ENCODE measurements around the gene LARP4B. TPM values are rescaled to one million over a fixed set of nuclear protein-coding genes. Genes with fewer than 3 reads are reported as not detected.

The LARP4B gene
- polyA plus RNA-seq, 3 donors = 42.4 to 60.1 (median 43.1) TPM

DNA sequence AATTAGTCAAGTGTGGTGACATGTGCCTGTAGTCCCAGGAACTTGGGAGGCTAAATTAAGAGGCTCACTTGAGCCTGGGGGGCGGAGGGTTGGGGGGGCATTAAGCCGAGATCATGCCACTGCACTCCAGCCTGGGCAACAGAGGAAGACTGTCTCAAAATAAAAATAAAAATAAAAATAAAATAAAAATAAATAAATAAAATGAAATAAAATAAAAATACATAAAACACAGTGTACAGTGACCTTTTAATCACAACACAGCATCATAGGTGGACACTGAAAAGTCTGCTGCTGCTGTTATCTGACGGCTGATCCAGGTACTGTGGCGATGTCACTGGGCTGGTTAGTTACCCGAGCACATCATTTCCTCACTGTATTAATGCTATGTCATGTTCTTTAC is 27.1 kb downstream of the LARP4B start:
- DNase-seq (ENCODE audit: extremely low read depth in 1 of 11, low read depth in 9 of 11, low spot score in 4 of 11) = no peak

DNA sequence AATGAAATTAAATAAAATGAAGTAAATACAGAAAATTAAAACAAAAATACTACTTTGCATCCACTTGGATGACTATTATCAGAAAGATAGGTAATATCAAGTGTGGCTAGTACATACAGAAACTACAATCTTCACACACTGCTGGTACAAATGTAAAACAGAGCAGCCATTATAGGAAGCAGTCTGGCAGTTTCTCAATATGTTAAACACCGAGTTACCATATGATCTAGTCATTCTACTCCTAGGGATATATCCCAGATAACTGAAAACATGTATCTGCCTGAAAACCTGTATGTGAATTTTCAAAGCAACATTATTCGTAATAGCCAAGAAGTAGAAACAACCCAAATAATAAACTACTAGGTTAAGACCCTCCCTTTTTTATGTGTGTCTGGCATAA is 33.4 kb downstream of the LARP4B start:
- DNase-seq (ENCODE audit: extremely low read depth in 1 of 11, low read depth in 9 of 11, low spot score in 4 of 11) = no peak

- no peak for DNase-seq (ENCODE audit: extremely low read depth in 1 of 11, low read depth in 9 of 11, low spot score in 4 of 11)
Measured at GRCh38 chr10:896982-897381, 34.5 kb downstream of the LARP4B start.

GRCh38 chr10:895324-895723 is 36.2 kb downstream of the LARP4B start:
- no peak for DNase-seq (ENCODE audit: extremely low read depth in 1 of 11, low read depth in 9 of 11, low spot score in 4 of 11)

- no peak for DNase-seq (ENCODE audit: extremely low read depth in 1 of 11, low read depth in 9 of 11, low spot score in 4 of 11)
Measured at GRCh38 chr10:878895-879294, 52.6 kb downstream of the LARP4B start.

GRCh38 chr10:878333-878759 is 53.2 kb downstream of the LARP4B start:
- DNase-seq (ENCODE audit: extremely low read depth in 1 of 11, low read depth in 9 of 11, low spot score in 4 of 11) = no peak

DNA sequence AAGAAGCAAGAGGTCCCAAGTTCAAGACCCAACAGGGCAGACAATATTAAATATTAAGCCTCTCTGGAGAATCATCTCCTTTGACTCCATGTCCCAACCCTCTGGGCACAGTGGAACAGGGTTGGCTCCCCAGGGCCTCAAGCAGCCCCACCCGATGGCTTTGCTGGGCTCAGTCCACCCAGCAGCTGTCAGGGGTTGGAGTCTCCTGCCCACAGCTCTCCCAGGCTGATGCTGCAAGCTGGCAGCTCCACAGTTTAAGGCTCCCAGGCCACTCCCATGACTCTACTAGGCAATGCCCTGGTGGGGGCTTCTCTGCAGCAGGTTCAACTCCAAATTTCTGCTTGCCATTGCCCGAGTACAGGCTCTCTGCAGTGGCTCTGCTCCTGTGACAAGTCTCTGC is 55.1 kb downstream of the LARP4B start:
- no peak for DNase-seq (ENCODE audit: extremely low read depth in 1 of 11, low read depth in 9 of 11, low spot score in 4 of 11)

DNA sequence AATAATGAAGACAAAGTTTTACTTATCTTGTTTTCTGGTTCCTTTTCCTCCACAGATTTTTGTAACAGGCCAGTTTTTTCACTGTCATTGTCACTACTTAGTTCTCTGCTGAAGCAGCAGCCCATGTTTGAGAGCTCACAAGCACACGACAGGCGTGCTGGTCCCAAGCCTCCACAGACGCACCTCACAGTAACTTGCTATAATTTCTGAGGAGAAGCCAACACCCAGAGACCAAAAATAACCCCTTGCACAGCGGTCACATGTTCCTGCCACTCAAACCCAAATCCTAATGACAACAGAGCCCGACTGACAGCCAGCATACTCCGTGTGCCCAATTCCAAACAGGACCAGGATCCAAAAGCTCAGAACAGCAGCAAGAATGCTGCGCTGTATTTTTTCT is 58.5 kb downstream of the LARP4B start:
- no peak for DNase-seq (ENCODE audit: extremely low read depth in 1 of 11, low read depth in 9 of 11, low spot score in 4 of 11)

DNA sequence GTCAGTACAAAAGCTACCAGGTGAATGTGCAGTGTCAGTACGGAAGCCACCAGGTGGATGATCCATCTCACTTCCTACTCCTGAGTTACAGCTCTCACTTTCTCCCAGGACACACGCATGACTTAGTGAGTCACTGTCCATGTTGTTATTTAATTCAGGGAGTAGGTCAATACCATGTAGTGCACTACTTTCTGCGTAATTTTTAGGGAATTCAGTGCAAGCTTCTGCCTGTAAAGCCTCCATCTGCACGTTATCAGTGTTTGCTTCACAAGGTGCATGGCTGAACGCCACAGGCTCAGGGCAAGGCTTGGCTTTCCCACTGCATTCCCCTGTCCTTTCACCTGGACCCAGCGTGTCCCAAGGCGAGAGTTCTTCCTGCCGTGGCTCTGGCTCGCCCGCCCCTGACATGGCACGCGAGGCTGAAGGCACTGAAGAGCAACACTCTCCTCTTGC is 59.5 kb downstream of the LARP4B start:
- no peak for DNase-seq (ENCODE audit: extremely low read depth in 1 of 11, low read depth in 9 of 11, low spot score in 4 of 11)

DNA sequence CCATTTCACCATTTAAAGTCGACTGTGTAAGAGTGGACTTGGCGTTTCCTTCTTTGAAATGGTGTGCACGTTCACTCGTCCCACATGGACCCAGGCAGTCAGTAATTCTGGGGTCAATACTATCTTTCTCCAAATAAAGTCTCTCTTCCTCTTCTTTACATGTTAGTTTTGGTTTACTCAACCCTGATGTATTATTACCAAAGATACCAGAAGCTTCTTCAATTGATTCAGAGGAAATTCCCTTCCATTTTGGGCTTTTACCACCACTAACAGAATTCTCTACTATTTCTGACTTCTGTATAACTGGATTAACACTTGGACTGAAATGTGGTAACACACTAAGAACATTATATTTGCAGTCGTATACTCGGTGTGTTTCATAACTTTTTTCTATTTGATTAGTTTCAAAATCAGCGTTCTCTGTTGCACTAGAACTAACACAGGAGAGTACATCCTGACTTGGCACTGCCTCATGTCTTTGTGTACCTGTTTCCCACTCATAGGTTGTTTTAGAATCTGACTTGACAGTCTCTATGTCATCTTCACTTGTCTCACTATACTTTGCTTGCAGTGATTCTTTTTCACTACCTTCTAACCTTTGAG is 60.8 kb downstream of the LARP4B start:
- DNase-seq (ENCODE audit: extremely low read depth in 1 of 11, low read depth in 9 of 11, low spot score in 4 of 11) = no peak

DNA sequence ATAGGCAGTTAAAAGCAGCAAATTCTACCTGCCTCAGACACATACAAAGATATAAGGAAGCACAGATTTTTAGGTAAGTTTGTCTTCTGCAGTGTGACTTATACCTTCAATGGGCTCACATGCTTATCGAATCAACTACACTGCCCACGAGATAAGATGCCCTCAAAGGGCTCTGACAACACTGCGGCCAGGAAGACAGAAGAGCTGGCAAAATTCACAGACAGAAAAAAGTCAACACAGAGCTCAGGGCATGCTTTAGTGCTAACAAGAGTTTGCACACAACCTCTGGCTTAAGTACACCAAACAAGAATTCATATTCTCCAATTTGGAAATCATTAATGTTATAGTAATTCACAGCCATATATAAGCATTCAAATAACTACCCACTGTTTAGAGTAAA is 62.3 kb downstream of the LARP4B start:
- DNase-seq (ENCODE audit: extremely low read depth in 1 of 11, low read depth in 9 of 11, low spot score in 4 of 11) = no peak

- no peak for DNase-seq (ENCODE audit: extremely low read depth in 1 of 11, low read depth in 9 of 11, low spot score in 4 of 11)
Measured at GRCh38 chr10:867807-868206, 63.7 kb downstream of the LARP4B start.

DNA sequence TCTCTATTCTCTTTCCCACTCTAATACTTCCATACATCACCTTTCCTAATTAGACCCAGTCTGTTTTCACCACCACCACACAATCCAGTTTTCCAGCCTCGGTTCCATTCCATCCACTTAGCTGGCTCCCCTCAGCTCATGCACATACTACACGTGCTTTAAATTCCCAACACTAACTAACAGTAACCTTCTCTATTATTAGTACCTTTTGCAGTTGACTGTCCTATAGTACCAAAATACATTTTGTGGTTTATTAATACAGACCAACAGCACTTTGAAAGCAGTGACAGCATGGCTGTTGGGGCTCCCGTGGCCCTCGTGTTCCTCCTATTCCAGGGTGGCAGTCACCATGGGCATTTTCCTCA is 64.9 kb downstream of the LARP4B start:
- DNase-seq (ENCODE audit: extremely low read depth in 1 of 11, low read depth in 9 of 11, low spot score in 4 of 11) = no peak

GRCh38 chr10:865924-866576 is 65.5 kb downstream of the LARP4B start:
- DNase-seq (ENCODE audit: extremely low read depth in 1 of 11, low read depth in 9 of 11, low spot score in 4 of 11) = no peak

GRCh38 chr10:865257-865656 is 66.2 kb downstream of the LARP4B start:
- no peak for DNase-seq (ENCODE audit: extremely low read depth in 1 of 11, low read depth in 9 of 11, low spot score in 4 of 11)

DNA sequence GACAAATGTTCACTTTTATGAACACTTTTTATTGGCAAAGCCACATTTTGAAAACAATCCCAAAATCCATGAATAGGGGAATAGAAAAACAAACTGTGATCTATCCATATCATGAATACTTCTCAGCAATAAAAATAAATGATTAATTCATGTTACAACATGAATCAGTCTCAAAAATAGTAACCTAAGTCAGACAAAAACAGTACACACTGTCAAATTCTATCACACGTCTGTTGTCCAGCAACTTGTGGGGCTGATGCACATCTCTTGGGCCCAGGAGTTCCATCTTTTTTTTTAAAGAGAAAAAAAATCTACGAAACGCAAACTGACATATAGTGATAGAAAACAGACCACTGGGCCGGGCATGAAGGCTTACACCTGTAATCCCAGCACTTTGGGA is 71.0 kb downstream of the LARP4B start:
- no peak for DNase-seq (ENCODE audit: extremely low read depth in 1 of 11, low read depth in 9 of 11, low spot score in 4 of 11)

DNA sequence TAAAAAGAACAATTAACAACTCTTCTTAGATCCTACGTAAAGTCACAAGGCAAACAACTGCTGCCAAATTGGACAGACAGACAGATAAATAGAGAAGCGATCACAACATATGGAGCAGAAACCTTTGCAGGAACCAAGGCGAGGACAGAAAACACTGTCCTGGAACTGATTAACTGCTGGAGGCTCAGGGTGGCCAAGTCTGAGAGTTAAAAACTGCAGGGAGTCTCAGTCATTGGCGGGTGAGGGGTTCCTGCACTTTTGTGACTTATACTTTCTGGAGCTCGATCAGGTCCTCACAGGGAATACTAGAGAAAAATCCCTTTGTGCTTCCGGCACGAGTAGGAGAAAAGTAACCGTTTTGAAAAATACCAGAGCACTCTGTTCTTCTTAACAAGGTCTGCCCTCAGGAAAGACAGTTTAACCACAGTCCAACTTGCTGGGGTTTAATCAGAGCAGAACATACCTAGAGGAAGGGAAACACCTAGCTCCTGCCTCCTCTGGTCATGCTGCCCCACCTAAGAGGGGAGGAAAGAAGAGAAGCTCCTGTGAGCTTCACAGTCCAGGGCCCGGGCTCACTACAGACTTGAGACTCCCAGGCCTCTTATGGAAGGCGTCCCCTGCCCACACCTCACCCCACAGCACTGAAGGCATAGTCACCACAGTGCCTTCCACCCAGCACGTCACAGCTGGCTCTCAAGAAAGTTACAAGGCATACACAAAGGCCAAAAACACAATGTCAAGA is 74.9 kb downstream of the LARP4B start:
- DNase-seq (ENCODE audit: extremely low read depth in 1 of 11, low read depth in 9 of 11, low spot score in 4 of 11) = peak in 1 of 11 donors; percentile 2

DNA sequence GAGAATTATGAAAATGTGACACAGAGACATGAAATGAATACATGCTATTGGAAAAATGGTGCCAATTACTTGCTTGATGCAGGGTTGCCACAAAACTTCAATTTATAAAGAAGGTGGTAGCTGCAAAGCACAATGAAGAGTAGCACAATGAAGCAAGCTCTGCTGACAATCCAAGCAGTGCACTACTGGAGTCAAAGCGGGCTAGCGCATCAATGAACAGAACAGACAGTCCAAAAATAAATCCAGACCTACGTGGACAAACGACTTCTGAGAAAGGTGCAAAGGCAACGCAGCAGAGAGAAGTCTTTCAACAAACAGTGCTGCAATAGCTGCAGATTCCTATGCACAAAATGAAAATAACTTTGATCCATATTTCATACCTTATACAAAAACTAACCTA is 75.8 kb downstream of the LARP4B start:
- DNase-seq (ENCODE audit: extremely low read depth in 1 of 11, low read depth in 9 of 11, low spot score in 4 of 11) = no peak

GRCh38 chr10:855079-855478 is 76.4 kb downstream of the LARP4B start:
- peak in 1 of 11 donors; percentile 9 for DNase-seq (ENCODE audit: extremely low read depth in 1 of 11, low read depth in 9 of 11, low spot score in 4 of 11)

DNA sequence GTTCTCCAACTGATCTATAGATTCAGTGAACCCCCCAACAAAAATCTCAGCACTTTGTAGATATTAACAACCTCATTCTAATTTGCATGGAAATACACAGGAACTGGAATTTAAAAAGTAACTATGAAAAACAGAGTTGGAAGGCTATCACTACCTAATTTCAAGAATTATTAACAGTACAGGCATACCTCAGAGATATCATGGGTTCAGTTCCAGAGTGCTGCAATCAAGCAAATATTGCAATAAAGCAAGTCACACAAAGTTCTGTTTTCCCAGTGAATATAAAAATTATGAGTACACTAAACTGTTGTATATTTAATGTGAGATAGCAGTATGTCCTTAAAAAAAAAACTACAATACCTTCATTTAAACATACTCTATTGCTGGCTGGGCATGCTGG is 78.5 kb downstream of the LARP4B start:
- DNase-seq (ENCODE audit: extremely low read depth in 1 of 11, low read depth in 9 of 11, low spot score in 4 of 11) = no peak
